NCI-H510A treated with DMSO at 0.1 percent for 48 hours (cell line): ENCODE results near the gene DPH3.
"Not testable (repeated sequence)": the region's sequence is repeated elsewhere in the genome, so short reads cannot be mapped to it uniquely, and the experiment has no call there.

Experiments used
- DNase-seq: peaks from one replicate; lab custom pipeline; 2025; lab: John Stamatoyannopoulos, UW

DPH3 gene

GRCh38 chr3:16264708-16265454 lies at the start of gene DPH3, which contains the start of gene OXNAD1:
DPH3 (minus strand) TSS chr3:16264943; CDS start chr3:16264876, 67 bp downstream.
OXNAD1 (plus strand) TSS chr3:16265212; CDS start chr3:16270953, 5,741 bp downstream.
- DNase-seq, result peak; percentile 91

GRCh38 chr3:16313886-16314645 lies 49.3 kb upstream of the DPH3 start:
- DNase-seq, result no peak

- no peak for DNase-seq
Observed at GRCh38 chr3:16311960-16312451, 47.3 kb upstream of the DPH3 start.

- not testable (repeated sequence) for DNase-seq
Observed at GRCh38 chr3:16310486-16310885, 45.7 kb upstream of the DPH3 start.

GRCh38 chr3:16309558-16309957 lies 44.8 kb upstream of the DPH3 start:
- DNase-seq, result no peak

DNA sequence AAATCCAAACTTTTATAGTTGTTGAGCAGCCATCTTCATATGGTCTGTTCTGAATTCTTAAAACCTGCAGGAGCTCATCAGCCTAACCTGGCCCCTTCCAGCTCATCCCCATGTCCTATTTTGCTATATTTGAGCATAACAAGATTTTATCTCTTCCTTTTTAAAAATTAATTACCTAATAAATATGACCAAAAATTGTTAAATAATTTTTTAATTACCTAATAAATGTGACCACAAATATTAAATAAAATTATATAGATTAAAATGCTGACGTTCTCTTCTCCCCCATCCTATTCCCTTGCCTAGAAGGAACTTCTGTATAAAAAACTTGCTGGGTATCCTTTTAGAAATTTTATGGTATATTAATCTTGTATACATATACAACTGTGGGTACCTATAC lies 44.0 kb upstream of the DPH3 start:
- DNase-seq, result no peak

- no peak for DNase-seq
Observed at GRCh38 chr3:16307832-16308531, 43.2 kb upstream of the DPH3 start.

DNA sequence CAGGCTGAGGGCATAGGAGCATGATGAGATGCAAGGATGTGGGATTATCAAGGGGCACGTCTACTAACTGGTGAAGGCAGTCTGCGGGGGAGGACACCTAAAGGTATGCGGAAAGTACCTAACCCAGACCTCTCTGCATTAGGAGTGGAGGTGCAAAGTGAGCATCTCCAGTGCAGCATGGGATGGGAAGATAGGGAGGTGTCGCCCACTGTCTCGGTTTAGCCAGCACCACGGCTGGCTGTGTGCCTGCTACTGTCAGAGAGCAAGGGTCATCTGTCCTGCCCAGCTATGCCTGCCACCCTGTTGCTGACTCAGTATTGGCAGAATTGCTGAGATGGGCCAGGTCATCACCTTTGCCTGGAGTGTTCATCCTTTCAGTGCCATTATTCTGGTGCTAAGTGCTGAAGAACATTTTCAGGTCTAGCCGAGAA lies 40.4 kb upstream of the DPH3 start:
- no peak for DNase-seq

- DNase-seq, result no peak
Observed at GRCh38 chr3:16304061-16305010, 39.6 kb upstream of the DPH3 start.

DNA sequence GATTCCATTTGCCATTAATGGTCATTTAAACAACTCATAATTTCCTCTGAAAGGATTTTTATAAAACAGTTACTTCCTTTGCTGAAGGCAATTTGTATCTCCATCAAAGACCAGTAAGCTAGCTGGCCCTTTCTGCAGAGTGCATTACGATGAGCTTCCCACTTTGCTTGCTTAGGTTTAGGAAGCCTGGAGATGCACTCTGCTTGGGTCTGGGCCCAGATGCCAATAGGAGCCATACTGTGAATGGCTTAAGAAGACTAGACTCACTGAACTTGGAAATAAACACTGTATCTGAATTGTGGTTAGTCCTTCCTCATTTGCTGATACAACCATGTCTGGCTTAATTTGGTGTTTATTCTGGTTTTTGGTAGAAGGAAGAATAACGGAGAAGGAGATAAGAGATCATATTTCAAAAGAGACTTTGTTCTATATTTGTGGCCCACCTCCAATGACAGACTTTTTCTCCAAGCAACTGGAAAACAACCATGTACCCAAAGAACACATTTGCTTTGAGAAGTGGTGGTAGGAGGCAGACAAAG lies 38.4 kb upstream of the DPH3 start:
- no peak for DNase-seq

- DNase-seq, result no peak
Observed at GRCh38 chr3:16302082-16302631, 37.4 kb upstream of the DPH3 start.

DNA sequence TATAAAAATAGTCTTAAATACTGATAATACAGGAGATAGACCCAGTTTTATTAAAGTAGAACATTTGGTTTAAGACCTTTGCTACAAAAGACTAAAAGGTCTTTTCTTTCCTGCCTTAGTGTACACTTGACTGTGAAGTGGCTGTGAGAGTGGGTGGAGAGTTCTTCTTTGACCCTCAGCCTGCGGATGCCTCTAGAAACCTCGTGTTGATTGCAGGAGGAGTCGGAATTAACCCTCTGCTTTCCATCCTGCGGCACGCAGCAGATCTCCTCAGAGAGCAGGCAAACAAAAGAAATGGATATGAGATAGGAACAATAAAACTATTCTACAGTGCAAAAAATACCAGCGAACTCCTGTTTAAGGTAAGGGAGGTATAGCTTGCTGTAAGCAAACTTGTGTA lies 36.8 kb upstream of the DPH3 start:
- peak; percentile 7 for DNase-seq

GRCh38 chr3:16300881-16301359 lies 36.2 kb upstream of the DPH3 start:
- peak; percentile 10 for DNase-seq

DNA sequence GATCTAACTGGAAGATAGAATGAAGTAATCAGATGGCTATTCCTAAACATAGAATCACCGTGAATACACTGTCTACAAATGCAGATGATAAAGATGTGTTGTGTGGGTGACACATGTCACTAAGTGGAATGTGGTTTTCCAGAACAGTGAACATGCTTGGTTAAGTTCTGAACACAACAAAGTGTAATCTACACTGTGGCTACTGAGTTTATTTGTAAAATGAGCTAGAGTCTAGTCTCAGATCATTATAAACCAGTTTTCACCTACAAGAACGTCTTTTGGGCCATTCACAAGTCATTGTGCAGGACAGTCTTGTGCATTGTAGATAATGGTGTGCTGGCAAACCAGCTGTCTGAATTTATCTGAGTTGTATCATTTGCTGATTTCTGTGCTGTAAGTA lies 35.6 kb upstream of the DPH3 start:
- DNase-seq, result no peak

DNA sequence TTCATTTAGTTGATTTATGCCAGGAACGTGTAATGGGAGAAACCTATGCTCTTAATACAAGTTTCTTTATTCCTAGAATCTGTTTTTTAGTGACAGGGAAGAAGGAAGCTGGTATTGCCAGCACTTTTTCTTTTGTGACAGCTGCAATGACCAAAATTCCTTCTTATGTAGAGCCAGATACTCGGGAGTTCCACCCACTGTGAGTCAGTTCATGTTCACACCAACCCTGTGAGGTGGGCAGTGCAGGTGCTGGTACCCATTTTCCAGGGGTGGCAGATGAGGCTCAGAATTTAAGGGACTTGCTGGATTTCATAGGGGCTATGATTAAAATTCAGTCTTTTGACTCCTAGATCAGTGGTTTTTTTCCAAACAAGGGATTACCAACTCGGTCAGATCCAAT lies 35.0 kb upstream of the DPH3 start:
- no peak for DNase-seq

GRCh38 chr3:16298891-16299290 lies 34.1 kb upstream of the DPH3 start:
- DNase-seq, result no peak

- no peak for DNase-seq
Observed at GRCh38 chr3:16297997-16298885, 33.5 kb upstream of the DPH3 start.

GRCh38 chr3:16295298-16295890 lies 30.7 kb upstream of the DPH3 start:
- no peak for DNase-seq

GRCh38 chr3:16294844-16295243 lies 30.1 kb upstream of the DPH3 start:
- DNase-seq, result no peak
